Nephron progenitor cell (in vitro differentiated cells): ENCODE results near the gene COL26A1.

Experiments used
- DNase-seq: peaks from one replicate; pipeline ENCODE4 v3.0.0; 2021
- H3K27ac Mint-ChIP-seq: 2 replicates; pipeline ENCODE4 v1.8.0; 2021; ENCODE audit warnings: mild to moderate bottlenecking, moderate library complexity, mixed read lengths
- H3K27me3 Mint-ChIP-seq: 2 replicates; pipeline ENCODE4 v1.8.0; 2021; ENCODE audit warnings: mild to moderate bottlenecking, low read depth, mixed read lengths; ENCODE audit not compliant: poor library complexity
- H3K36me3 Mint-ChIP-seq: 2 replicates; pipeline ENCODE4 v1.8.0; 2021; ENCODE audit warnings: low read depth, mixed read lengths
- H3K4me1 Mint-ChIP-seq: 2 replicates; pipeline ENCODE4 v1.8.0; 2021; ENCODE audit warnings: mixed read lengths
- H3K4me3 Mint-ChIP-seq: 2 replicates; pipeline ENCODE4 v1.8.0; 2021; ENCODE audit warnings: mild to moderate bottlenecking, moderate library complexity, mixed read lengths
- H3K9me3 Mint-ChIP-seq: 2 replicates; pipeline ENCODE4 v1.8.0; 2021; ENCODE audit warnings: mild to moderate bottlenecking, moderate library complexity, mixed read lengths
- TF ChIP-seq, protein P1 (sequence below): fragments of 200-600 bp; sonication (generic); IDR thresholded peaks from 2 replicates; pipeline ENCODE4 v1.5.0; 2021; ENCODE audit warnings: antibody characterized with exemption

The COL26A1 gene

DNA sequence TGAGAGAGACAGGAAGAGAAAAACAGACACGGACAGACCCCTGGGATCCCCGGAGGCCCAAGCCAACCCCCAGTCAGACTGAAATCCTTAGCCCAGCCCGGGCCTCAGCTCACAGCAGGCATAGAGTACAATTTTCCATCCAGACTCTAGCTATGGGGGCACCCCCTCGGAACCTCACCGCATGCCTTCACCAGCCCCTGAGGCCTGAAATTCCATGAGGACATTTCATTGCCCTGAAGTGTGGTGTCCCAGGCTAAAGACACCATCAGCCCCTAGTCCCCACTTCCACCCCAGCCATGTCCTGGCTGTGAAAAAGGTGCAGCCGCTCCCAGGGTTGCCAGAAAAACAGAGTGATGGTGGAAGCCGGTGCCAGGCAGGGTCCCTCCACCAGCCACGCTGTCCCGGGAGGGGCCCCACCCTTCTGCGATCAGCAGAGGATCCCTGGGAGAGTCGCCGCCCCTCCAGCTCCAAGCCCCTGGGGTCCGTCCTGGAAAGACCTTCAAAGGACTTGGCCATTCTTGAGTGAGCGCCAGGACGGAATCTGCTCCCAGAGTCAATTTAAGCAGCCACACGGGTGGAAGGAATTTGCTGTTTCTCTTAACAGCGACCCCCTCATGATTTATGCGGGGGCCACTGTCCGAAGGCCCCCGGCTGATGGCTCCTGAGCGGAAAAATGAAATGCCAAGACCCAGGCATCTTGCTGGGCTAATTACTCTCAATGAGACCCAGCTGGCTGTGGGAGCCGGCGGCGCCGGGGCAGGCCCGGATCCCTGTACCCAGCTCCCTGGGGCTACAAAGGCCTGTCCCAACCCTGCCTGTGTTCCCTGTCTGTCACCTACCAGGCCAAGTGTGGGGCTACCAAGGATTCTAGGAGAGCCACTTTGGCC is 243.2 kb downstream of the COL26A1 start:
- Mint-ChIP-seq H3K9me3 (no peaks in the 10 kb centered on the region), H3K4me1 (peaks cover 6% of the 10 kb centered on the region), H3K27ac (no peak overlapping the region), H3K27me3 (peaks cover 19% of the 10 kb centered on the region), H3K4me3 (no peak overlapping the region), H3K36me3 (no peaks in the 10 kb centered on the region)
- TF ChIP-seq, protein P1, sequence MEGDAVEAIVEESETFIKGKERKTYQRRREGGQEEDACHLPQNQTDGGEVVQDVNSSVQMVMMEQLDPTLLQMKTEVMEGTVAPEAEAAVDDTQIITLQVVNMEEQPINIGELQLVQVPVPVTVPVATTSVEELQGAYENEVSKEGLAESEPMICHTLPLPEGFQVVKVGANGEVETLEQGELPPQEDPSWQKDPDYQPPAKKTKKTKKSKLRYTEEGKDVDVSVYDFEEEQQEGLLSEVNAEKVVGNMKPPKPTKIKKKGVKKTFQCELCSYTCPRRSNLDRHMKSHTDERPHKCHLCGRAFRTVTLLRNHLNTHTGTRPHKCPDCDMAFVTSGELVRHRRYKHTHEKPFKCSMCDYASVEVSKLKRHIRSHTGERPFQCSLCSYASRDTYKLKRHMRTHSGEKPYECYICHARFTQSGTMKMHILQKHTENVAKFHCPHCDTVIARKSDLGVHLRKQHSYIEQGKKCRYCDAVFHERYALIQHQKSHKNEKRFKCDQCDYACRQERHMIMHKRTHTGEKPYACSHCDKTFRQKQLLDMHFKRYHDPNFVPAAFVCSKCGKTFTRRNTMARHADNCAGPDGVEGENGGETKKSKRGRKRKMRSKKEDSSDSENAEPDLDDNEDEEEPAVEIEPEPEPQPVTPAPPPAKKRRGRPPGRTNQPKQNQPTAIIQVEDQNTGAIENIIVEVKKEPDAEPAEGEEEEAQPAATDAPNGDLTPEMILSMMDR, result no peak
- no peak for DNase-seq

DNA sequence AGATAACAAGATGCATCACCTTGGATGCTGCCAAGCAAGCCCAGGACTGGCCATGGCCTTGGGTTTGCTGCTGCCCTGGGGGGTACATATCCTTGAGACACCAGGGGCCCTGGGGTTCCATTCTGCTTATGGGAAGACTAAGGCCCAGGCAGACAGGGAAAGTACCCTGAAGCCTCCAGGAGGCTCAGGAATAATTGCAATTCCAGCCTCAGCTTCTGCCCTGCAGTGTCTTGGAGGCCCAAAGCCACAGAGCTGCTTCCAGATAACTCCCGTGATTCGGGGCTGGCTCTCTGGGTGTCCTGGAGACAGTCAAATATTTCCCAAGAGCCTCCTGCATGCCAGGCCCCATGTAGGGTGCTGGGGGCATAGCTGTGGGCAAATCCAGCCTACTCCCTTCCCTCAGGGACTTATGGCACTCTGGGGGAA is 243.8 kb downstream of the COL26A1 start:
- Mint-ChIP-seq H3K4me3 (no peak overlapping the region), H3K27ac (no peak overlapping the region), H3K27me3 (peaks cover 16% of the 10 kb centered on the region), H3K36me3 (no peaks in the 10 kb centered on the region), H3K4me1 (peaks cover 6% of the 10 kb centered on the region), H3K9me3 (no peaks in the 10 kb centered on the region)
- TF ChIP-seq, protein P1, result no peak
- no peak for DNase-seq
